CD4-positive, alpha-beta T cell treated with Interleukin-1 beta for 1 hour (primary cell): Measurements from ENCODE around the gene SLC30A4.

ENCODE experiments used
- DNase-seq, 2 donors: peaks; one replicate each; pipeline ENCODE4 v3.0.0-alpha.2; 2020 to 2022

SLC30A4 gene

GRCh38 chr15:45449916-45450867 is 72.4 kb downstream of the SLC30A4 start:
- DNase-seq: no peak

DNA sequence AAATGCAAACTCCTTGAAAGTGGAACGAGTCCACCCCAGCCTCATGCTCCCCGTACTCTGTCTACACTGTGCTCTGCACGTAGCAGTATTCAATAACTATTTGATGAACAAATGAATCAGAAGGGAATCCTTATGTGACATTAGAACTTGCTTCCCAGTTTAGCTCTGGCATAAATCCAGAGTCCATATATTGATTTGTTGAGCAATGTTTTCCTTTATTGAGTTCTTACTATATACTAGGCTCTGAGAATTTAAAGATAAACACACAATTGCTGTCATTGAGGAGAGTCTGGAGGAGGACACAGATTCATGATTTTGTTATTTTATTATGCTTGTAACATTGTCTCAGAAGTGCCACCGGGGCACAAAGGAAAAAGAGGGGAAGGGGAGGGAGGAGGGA is 73.2 kb downstream of the SLC30A4 start:
- no peak for DNase-seq

DNA sequence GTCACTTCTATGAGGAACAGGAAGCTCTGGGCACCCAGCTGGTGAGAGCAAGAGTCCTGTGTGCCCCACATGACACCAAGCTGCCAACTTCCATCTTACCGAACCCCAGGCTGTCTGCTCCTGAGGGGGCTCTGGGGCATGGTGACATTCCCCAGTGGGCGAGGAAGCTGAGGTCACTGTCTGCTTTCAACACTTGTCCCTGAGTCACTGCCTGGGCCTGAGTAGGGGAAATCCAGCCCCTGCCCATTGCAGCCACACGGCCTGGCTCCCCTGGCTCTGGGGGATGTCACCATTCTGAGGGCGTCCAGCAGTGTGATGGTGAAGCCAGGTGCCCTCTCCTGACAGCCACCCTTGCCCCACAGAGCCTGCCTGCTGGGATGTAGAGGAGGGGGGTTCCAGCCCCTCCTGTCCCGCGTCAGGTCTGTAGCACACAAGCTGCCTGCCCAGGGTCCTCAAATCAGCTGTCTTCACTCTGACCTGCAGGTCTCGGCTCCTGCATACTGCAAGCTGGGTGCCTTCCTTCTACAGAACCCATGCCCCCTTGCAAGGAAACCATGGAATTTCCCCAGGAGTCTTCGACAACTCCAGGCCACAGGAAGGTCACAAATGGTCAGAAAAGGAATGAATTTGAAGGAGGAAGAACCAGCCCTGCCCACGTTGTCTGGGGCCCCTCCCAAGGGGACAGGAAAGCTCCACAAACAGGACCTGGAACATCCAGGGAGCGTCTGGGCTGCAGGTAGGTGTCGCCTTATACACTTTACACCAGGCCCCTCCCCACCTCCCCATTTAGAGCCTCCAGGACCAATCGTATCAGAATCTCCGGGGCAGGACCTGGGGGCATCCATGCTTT is 74.3 kb downstream of the SLC30A4 start:
- DNase-seq: peak; percentile 3 to 81

DNA sequence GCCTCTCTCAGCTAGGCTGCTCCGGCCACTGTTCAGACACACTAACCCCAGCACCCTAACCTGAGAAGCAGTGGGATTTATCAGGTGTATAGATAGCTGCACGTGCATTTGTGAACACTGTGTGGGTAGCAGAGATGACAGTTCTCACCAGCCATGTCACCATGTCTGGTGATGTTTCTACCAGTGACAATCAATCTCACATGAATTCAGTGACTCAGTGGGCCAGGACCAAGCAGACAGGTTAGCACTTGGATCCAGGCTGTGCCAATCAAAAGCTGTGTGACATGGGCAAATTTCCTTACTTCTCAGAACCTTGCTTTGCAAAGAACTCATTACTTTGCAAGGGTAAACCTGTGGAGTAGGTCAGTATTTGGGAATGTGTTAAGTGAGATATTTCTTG is 78.9 kb downstream of the SLC30A4 start:
- DNase-seq: no peak

DNA sequence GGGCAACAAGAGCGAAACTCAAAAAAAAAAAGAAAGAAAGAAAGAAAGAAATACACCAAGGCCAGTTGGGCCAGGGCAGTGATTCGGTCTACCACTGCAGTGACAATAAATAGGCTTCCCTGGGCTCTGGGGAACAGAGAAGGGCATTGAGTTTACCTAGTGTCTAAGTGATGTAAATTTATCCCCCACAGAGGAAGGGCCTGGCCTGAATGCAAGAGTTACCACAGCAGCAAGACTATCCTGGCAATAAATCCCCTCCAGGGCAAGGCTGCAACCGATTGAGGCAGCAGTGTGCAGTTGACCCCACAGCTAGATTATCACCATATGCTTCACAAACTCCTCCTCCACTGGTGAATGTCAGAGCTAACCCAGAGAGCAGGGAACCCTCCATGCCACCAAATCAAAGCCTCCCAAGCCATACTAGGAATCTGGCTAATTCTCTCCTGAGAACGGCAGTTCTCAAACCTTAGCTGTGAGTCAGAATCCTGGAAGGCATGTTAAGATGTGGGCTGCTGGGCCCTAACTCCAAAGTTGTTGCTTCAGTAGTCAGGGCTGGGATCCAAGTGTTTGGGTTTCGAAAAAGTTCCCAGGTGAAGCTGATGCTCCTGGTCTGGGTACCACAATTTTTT is 79.9 kb downstream of the SLC30A4 start:
- DNase-seq: no peak

GRCh38 chr15:45441686-45442085 is 80.9 kb downstream of the SLC30A4 start:
- DNase-seq: no peak

GRCh38 chr15:45441036-45441435 is 81.5 kb downstream of the SLC30A4 start:
- no peak for DNase-seq

- no peak for DNase-seq
Observed at GRCh38 chr15:45439521-45440260, 82.9 kb downstream of the SLC30A4 start.

- DNase-seq: no peak
Observed at GRCh38 chr15:45435124-45435903, 87.2 kb downstream of the SLC30A4 start.

DNA sequence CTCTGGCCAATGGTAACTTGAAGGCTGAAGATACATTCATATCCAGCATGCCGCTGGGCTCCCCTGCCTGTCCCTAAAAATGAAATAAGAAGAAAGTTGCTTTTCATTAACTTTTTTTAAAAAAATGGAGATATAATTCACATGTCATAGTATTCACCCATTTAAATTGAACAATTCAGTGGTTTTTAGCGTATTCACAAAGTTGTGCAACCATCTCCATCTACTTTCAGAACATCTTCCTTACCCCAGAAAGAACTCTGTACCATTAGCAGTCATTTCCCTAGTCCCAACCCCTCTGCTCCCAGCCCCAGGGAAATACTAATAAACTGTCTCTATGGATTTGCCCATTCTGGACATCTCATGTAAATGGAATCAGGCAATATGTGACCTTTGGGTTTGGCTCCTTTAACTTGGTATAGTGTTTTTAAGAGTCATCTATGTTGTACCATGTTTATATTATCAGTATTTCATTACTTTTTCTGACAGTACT is 88.4 kb downstream of the SLC30A4 start:
- DNase-seq: no peak

GRCh38 chr15:45431511-45431910 is 91.0 kb downstream of the SLC30A4 start:
- no peak for DNase-seq

GRCh38 chr15:45429941-45430792 is 92.4 kb downstream of the SLC30A4 start:
- peak; percentile 80 to 86 for DNase-seq
